UCSD-AML1 (cell line): ENCODE measurements around the gene PARL.

Experiments
- DNase-seq: peaks from one replicate; lab custom pipeline; 2025; ENCODE audit not compliant: unreplicated experiment; lab: John Stamatoyannopoulos, UW

Gene PARL

GRCh38 chr3:183884427-183885296, at the start of gene PARL:
Gene PARL, minus strand, starts transcription at chr3:183884880. Its CDS starts 34 bp downstream, at chr3:183884846.
- DNase-seq: peak; percentile 95

GRCh38 chr3:183933160-183933559, 48.5 kb upstream of the PARL start:
- DNase-seq: no peak

GRCh38 chr3:183931881-183932280, 47.2 kb upstream of the PARL start:
- DNase-seq: no peak

- DNase-seq: no peak
These were observed 45.4 kb upstream of the PARL start for GRCh38 chr3:183930086-183930485.

DNA sequence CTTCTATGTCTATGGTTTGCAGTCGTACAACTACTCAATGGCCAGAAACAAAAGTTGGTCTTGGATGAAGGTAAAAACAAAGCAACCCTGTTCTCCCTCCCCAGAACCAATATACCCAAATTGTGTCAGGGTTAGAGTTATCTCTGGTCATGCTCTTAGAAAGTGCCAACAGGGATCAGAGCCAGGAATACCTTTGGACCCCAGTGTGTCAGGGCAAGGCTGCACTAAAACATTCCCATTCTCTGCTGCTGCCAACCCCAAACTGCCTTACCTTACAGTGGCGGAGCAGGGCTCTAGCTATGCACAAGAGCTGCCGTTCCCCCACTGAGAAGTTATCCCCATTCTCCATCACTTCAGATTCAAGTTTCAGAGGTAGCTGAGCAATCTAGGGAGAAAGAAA, 42.4 kb upstream of the PARL start:
- no peak for DNase-seq

DNA sequence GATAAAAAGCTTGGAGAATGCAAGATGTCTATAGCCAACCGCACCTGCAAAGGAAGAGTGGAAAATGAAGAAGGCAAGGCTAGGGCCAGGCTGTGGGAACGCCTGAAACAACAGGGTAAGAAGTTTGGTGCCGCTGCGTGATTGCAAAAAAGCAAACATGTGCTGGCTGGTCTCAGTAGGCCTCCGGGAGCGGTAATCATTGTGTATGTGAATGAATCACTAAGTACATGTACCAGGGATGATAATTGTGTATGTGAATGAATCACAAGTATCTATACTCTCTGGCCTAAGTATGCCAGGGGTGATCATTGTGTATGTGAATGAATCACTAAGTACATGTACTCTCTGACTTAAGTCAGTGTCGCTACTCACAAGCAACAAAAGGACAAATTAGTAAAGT, 40.3 kb upstream of the PARL start:
- no peak for DNase-seq

- DNase-seq: no peak
These were observed 39.9 kb upstream of the PARL start for GRCh38 chr3:183924543-183924942.

DNA sequence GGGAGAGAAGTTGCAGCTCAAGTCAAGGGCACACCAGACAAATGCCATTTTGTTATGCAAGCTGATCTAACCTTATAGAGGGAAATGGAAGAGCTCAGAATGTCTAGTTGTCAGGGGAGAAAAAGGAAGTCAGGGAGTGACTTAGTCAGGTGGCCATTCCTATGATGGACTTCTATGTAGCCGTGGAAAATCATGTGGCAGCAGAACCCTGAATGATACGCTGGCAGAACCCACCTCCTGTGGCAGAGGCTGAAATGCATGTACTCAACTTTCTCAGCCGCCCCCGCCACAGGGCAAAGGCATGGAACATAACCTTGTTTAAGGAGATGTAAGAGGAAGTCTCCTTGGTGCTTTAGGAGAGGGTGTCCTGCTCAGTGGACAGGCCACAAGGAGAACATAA, 37.7 kb upstream of the PARL start:
- no peak for DNase-seq

DNA sequence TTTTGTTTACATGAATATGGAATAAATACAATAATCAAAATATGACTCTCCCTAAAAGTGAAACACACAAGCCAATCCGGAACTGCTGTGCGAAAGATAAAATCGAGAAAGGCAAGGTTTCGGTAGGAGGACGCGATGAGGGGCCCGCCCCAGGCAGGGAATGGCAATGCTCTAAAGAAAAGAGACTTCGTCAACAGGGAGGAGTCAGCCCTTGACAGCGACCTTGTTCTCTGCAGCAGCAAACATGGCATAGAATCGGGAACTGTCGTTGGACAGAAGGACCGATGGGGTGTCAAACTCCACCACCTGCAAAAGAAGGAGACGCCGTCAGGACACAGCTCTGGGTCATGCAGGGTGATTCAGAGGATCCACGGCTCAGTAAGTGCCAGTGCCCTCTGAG, 36.4 kb upstream of the PARL start:
- no peak for DNase-seq

DNA sequence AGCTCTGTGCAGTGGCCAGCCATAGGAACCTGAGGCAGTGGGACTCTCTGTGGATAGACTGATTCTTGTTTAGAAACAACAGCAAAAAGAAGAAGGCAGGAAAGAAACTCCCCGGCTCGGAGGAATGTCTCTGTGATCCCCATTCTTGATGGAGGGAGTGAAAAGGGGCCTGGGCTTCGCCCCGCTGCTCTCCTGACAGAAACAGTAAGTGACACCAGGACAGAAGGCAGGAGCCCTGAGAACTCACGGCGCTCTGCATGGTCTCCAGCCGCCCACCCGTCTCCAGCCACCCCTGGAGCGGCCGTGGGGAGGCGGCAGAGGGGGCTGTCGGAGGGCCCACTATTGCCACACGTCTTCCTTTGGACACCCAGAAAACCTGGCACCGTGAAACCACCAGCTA, 35.7 kb upstream of the PARL start:
- DNase-seq: no peak

- no peak for DNase-seq
These were observed 33.5 kb upstream of the PARL start for GRCh38 chr3:183918178-183918577.

DNA sequence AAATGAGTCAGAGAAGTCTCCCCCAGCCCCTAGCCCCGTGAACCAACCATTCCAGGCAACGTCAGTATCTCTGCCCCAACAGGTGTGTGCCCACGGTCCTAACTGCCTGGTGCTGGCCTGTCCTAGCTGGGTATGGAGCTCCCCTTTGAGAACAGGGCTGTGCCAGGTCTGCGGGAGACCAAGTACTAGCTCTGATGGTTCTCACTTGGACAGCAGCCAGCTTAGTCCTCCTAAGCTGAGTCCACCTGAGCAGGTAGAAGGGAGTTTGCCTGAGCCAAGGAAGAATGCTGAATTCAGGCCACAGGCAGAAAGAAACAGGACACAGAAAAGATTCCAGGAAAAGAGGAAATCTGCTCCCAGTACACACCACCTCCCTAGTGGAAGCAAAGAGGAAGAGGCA, 33.1 kb upstream of the PARL start:
- no peak for DNase-seq

- DNase-seq: no peak
These were observed 30.2 kb upstream of the PARL start for GRCh38 chr3:183914856-183915255.

- no peak for DNase-seq
These were observed 28.9 kb upstream of the PARL start for GRCh38 chr3:183913580-183913920.

GRCh38 chr3:183912895-183913579, 28.4 kb upstream of the PARL start:
- DNase-seq: no peak

DNA sequence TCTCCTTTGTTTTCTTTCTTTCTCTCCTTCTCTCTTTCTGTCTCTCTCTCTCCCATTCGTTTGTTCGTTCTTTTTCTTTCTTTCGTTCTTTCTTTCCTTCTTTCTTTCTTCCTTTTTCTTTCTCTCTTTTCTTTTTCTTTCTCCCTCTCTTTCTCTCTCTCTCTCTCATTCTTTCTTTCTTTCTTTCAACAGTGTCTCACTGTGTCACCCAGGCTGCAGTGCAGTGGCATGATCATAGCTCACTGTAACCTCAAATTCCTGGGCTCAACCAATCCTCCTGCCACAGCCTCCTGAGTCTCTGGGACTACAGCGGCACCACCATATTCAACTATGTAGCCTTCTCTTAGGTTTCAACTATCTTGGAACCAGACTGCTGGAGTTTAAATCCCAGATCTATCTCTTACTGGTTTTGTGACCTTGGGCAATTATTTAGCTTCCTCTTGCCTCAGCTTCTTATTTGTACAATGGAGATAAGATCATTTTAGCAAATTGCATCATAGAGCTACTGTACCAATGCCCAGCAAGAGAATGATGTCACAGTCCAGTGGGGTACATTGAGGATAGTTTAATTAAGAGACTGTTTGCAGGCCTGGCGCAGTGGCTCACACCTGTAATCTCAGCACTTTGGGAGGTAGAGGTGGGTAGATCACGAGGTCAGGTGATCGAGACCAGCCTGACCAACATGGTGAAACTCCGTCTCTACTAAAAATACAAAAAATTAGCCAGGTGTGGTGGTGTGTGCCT, 27.3 kb upstream of the PARL start:
- DNase-seq: no peak

- no peak for DNase-seq
These were observed 26.4 kb upstream of the PARL start for GRCh38 chr3:183911087-183911486.

DNA sequence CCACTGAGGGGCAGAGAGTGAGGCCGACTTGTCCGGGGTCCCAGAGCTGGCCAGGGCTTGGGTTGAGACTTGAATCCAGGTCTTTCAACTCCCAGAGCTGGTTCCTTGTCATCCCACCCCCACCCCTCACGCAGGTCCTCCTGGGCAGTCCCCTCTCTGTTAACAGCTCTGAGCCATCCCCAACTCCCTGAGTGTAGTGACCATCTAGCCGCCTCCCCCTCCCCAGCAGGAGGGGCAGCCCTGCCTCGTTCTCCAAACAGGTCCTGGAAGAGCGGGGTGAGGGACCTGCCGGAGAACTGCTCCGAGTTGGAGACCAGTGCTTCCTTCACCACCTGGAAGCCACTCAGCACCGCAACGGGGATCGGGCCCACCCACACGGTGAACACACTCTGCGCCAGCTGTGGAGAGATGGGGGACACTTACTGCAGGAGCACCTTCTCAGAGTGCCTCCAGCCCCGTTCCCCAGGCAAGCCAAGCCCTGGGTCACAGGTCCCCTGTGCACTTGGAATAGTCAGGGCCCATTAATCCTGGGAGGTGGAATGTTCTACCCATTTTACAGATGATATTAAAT, 24.4 kb upstream of the PARL start:
- no peak for DNase-seq

DNA sequence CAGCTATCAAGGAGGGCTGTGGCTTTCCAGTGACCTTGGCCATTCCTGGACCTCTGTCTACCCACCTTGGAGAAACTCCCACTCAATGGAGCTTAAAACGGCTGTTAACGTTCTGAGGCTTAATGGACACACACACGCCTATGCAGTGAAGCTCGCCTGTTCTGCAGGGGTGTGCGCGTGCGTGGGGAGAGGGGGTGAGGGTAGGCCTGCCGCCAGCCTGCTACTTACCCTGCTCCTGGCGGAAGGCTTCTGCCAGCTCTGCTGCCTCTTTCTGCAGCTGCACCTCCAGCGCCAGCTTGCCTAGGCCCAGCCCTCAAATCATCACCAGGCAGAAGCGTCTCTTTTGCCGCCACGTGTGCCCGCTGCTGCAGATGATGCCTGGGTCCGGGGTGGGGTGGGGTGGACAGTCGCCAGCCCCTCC, 23.2 kb upstream of the PARL start:
- DNase-seq: no peak

GRCh38 chr3:183907176-183907575, 22.5 kb upstream of the PARL start:
- DNase-seq: no peak

- no peak for DNase-seq
These were observed 21.7 kb upstream of the PARL start for GRCh38 chr3:183906234-183906921.
